HepG2 (cell line): ENCODE measurements around the gene FCHO1. TPM values are rescaled to one million over a fixed set of nuclear protein-coding genes. Genes with fewer than 3 reads are reported as not detected.

Source experiments
- AKAP8 ChIP-seq: sonication (generic); formaldehyde crosslinking; IDR thresholded peaks from 2 replicates; pipeline ENCODE4 v1.5.1; 2020; ENCODE audit warnings: mild to moderate bottlenecking, missing genetic modification reagents
- ATF3 ChIP-seq: sonication (generic); formaldehyde crosslinking; IDR thresholded peaks from 2 replicates; pipeline ENCODE4 v1.4.0; 2020; ENCODE audit warnings: missing genetic modification reagents
- CHD2 ChIP-seq: IDR thresholded peaks from 2 replicates; pipeline ENCODE4 v1.6.1; 2011; ENCODE audit warnings: low read depth, low read length, improper control_type of control experiment
- FOXM1 ChIP-seq: sonication (generic); formaldehyde crosslinking; IDR thresholded peaks from 2 replicates; pipeline ENCODE4 v1.5.0; 2020; ENCODE audit warnings: missing genetic modification reagents
- HIVEP1 ChIP-seq: sonication (generic); formaldehyde crosslinking; IDR thresholded peaks from 2 replicates; pipeline ENCODE4 v1.4.0; 2020; ENCODE audit warnings: mild to moderate bottlenecking, missing genetic modification reagents
- HOXA5 ChIP-seq: sonication (generic); formaldehyde crosslinking; IDR thresholded peaks from 2 replicates; pipeline ENCODE4 v1.4.0; 2020; ENCODE audit warnings: missing genetic modification reagents
- IRF1 ChIP-seq: sonication (generic); formaldehyde crosslinking; IDR thresholded peaks from 2 replicates; pipeline ENCODE4 v1.4.0; 2020; ENCODE audit warnings: low read depth, mild to moderate bottlenecking, missing genetic modification reagents
- LCORL ChIP-seq, 2 experiments: fragments of 450-650 bp in 1 of 2; sonication (generic) in 1 of 2; formaldehyde crosslinking in 1 of 2; IDR thresholded peaks; 2 replicates each; pipeline versions ENCODE4 v1.5.0 to v1.6.1; 2017 to 2020; ENCODE audit warnings: antibody characterized with exemption in 1 of 2, missing genetic modification reagents in 1 of 2
- MEIS1 ChIP-seq: sonication (generic); formaldehyde crosslinking; IDR thresholded peaks from 2 replicates; pipeline ENCODE4 v1.9.0; 2021; ENCODE audit warnings: mild to moderate bottlenecking, missing genetic modification reagents, moderate library complexity, borderline replicate concordance
- NFIC ChIP-seq: IDR thresholded peaks from 2 replicates; pipeline ENCODE4 v1.6.1; 2012; ENCODE audit warnings: mild to moderate bottlenecking, low read length, inconsistent platforms
- PAF1 ChIP-seq: IDR thresholded peaks from 2 replicates; pipeline ENCODE4 v1.6.1; 2016; ENCODE audit warnings: missing genetic modification reagents, missing compliant biosample characterization
- PAXIP1 ChIP-seq: sonication (generic); formaldehyde crosslinking; conservative IDR thresholded peaks from 2 replicates; pipeline ENCODE4 v1.4.0; 2020; ENCODE audit warnings: mild to moderate bottlenecking, missing genetic modification reagents, moderate library complexity
- POLR2A ChIP-seq, 2 experiments: IDR thresholded peaks; 2 replicates each; pipeline ENCODE4 v1.6.1; 2011; ENCODE audit warnings: low read depth in 2 of 2, low read length in 2 of 2, mild to moderate bottlenecking in 1 of 2, moderate library complexity in 1 of 2; ENCODE audit not compliant: insufficient read depth in 1 of 2
- REST ChIP-seq, 2 experiments: IDR thresholded peaks; 2 replicates each; pipeline ENCODE4 v1.6.1; 2011 to 2012; ENCODE audit warnings: low read length in 2 of 2, borderline replicate concordance in 1 of 2, low read depth in 1 of 2, mild to moderate bottlenecking in 1 of 2, moderate library complexity in 1 of 2
- SMAD1 ChIP-seq: sonication (generic); formaldehyde crosslinking; IDR thresholded peaks from 2 replicates; pipeline ENCODE4 v1.4.0; 2020; ENCODE audit warnings: missing genetic modification reagents, low read depth, mild to moderate bottlenecking, borderline replicate concordance
- SP2 ChIP-seq: sonication (generic); formaldehyde crosslinking; IDR thresholded peaks from 2 replicates; pipeline ENCODE4 v1.5.1; 2020; ENCODE audit warnings: mild to moderate bottlenecking, missing genetic modification reagents
- ZNF180 ChIP-seq: sonication (generic); formaldehyde crosslinking; IDR thresholded peaks from 2 replicates; pipeline ENCODE4 v1.4.0; 2020; ENCODE audit warnings: low read depth, missing genetic modification reagents, borderline replicate concordance
- ZNF331 ChIP-seq: sonication (generic); formaldehyde crosslinking; IDR thresholded peaks from 2 replicates; pipeline ENCODE4 v1.4.0; 2020; ENCODE audit warnings: missing genetic modification reagents
- ZNF644 ChIP-seq: IDR thresholded peaks from 2 replicates; pipeline ENCODE4 v1.6.1; 2016; ENCODE audit warnings: low read depth
- ZNF768 ChIP-seq: sonication (generic); formaldehyde crosslinking; IDR thresholded peaks from 2 replicates; pipeline ENCODE4 v1.4.0; 2020; ENCODE audit warnings: missing genetic modification reagents
- ZSCAN31 ChIP-seq: sonication (generic); formaldehyde crosslinking; IDR thresholded peaks from 2 replicates; pipeline ENCODE4 v1.5.0; 2020; ENCODE audit warnings: low read depth, mild to moderate bottlenecking, missing genetic modification reagents
- polyA plus RNA-seq, 8 experiments: library from polyadenylated mRNA; depleted of rRNA in 3 of 8; stranded (reverse) in 7 of 8; unstranded in 1 of 8; fragments of >200 nt; fragmentation: Illumina TruSeq in 4 of 8; extraction: Trizol in 4 of 8; gene quantifications; 2 replicates each; pipeline versions ENCODE4 v1.2.1 to v1.2.3, GENCODE V29; 2011 to 2016; ENCODE audit warnings: low read depth in 4 of 8, missing spikeins in 1 of 8, mixed read lengths in 1 of 8; ENCODE audit not compliant: insufficient read depth in 1 of 8
- total RNA-seq, 5 experiments: library from RNA; depleted of rRNA; stranded (reverse); fragments of >200 nt; fragmentation: Illumina TruSeq; extraction: Trizol; gene quantifications; 2 replicates each; pipeline ENCODE4 v1.2.3, GENCODE V29; 2016; ENCODE audit warnings: low read depth in 1 of 5

FCHO1 gene
- total and polyA plus RNA-seq, 2 of the 13 experiments (the other 11 are each of a cell fraction or from before 2014, with no cell fraction given), result 1.3 to 3.1 TPM

GRCh38 chr19:17794731-17795494, 43.6 kb downstream of the FCHO1 start, which contains the start of gene B3GNT3 (continued):
- TF ChIP-seq PAXIP1 (CRISPR knock-in tag), result peak; percentile 56
- TF ChIP-seq HIVEP1 (CRISPR knock-in tag), result peak; percentile 44; the same call in 1 of the 2 replicates
- no peak for TF ChIP-seq SP2 (CRISPR knock-in tag)
- no peak for TF ChIP-seq IRF1 (CRISPR knock-in tag)
- no peak for TF ChIP-seq AKAP8
- TF ChIP-seq PAF1 (CRISPR knock-in tag), result no peak
- peak; percentile 25; the same call in 1 of the 2 replicates for TF ChIP-seq ZNF644 (CRISPR knock-in tag)
- TF ChIP-seq ZNF768 (CRISPR knock-in tag), result peak; percentile 35; the same call in 1 of the 2 replicates
- TF ChIP-seq HOXA5 (CRISPR knock-in tag), result no peak
- no peak for TF ChIP-seq ZSCAN31 (CRISPR knock-in tag)
- no peak for TF ChIP-seq REST (IDR thresholded peaks at IDR 0.05; ENCODE audit: borderline replicate concordance in 1 of 2, low read depth in 1 of 2, low read length in 2 of 2)
- no peak for TF ChIP-seq MEIS1
- TF ChIP-seq ATF3 (CRISPR knock-in tag), result no peak
- TF ChIP-seq POLR2A (IDR thresholded peaks at IDR 0.05; ENCODE audit: insufficient read depth in 1 of 2, low read depth in 2 of 2, low read length in 2 of 2), result no peak; a peak in 1 of 4 replicates
- TF ChIP-seq SMAD1 (CRISPR knock-in tag), result no peak
- TF ChIP-seq FOXM1 (CRISPR knock-in tag), result no peak
- TF ChIP-seq ZNF180 (CRISPR knock-in tag), result no peak
- no peak for TF ChIP-seq NFIC
- no peak for TF ChIP-seq LCORL (IDR thresholded peaks at IDR 0.05)
- no peak for TF ChIP-seq LCORL (CRISPR knock-in tag; IDR thresholded peaks at IDR 0.05)
- peak; percentile 49; the same call in 1 of the 2 replicates for TF ChIP-seq ZNF331
- no peak for TF ChIP-seq CHD2
